GM21619 (cell line): ENCODE results near the gene SLC9A9.
A peak's percentile ranks its signal among the peaks of the same experiment; 100 is the strongest.
"Not testable (repeated sequence)": the region's sequence is repeated elsewhere in the genome, so short reads cannot be mapped to it uniquely, and the experiment has no call there.

Experiments used
- ATAC-seq: cut with Tn5 transposase; IDR thresholded peaks from one replicate; pipeline ENCODE4 v1.9.1; 2021; ENCODE audit not compliant: unreplicated experiment

SLC9A9 gene

DNA sequence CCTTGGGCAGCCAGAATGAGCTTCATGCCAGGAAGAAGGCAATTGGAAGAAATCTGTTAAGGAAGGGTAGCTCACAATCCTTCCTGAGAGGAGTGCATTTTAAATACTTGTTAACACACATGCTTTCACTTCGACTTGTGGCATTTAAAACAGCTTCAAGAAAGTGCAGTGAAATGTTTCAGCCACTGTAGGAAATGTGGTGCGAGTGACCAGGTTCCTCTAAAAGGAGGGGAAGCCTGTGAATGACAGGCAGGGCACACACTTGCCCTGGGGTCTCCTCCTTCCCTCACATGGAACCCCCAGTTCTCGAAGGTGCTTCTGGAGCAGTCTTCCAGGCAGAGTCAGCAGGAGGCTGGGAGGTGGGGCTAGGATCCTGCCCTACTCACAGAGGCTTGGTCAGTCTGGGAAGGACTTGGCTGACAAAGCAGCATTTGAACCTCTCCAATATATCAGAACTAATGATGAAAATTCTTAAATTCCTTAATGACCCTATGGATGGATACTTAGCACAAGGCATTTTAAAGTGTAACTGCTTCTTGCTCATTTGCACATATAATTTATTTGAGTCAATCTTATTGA lies 370.1 kb downstream of the SLC9A9 start:
- ATAC-seq, result no peak

DNA sequence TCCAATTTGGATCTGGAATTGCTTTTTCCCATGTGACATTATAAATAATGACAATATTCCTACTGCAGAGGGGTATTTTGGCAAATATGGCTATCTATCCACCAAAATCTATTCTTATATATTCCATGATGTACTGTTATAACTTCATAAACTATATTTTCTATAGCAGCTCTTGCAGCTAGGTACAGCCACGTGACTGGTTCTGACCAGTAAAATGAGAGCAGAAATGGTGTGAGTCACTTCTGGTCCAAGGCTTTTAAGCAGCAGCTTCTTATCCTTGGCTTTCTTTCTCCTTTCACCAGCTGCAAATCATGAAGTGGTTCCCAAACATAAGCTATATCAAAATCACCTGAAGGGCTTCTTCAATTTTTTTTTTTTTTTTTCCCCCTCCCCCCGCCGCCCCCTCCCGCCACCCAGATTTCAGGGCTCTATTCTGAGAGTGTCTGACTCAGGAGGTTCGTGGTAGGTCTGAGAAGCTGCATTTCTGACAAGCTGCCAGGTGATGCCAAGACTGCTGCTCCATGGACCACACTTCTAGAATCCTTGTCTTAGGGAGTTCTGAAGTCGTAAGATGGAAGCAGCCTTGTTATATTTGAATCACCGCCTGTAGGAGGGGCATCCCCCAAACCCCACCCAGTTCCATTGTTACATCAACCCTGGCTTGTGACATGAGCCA lies 371.2 kb downstream of the SLC9A9 start:
- no peak for ATAC-seq

DNA sequence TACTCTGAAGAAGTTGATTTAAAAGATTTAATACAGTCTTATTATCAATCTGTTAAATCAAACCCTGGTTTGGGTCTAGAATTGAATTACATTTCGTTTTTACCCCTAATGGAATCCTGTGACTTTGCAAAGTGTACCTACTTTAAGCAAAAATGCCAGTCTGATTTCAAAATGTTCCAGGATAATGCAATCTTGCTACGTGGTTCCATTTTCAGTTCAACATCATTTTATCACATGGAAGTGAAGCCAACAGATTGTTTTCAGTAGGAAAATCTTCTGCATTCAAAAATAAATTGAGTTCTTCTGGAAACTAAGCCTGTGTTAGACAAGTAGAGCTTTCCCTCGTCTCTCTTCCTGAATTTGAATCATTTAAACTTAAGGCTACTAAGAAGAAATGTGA lies 372.3 kb downstream of the SLC9A9 start:
- ATAC-seq, result no peak

DNA sequence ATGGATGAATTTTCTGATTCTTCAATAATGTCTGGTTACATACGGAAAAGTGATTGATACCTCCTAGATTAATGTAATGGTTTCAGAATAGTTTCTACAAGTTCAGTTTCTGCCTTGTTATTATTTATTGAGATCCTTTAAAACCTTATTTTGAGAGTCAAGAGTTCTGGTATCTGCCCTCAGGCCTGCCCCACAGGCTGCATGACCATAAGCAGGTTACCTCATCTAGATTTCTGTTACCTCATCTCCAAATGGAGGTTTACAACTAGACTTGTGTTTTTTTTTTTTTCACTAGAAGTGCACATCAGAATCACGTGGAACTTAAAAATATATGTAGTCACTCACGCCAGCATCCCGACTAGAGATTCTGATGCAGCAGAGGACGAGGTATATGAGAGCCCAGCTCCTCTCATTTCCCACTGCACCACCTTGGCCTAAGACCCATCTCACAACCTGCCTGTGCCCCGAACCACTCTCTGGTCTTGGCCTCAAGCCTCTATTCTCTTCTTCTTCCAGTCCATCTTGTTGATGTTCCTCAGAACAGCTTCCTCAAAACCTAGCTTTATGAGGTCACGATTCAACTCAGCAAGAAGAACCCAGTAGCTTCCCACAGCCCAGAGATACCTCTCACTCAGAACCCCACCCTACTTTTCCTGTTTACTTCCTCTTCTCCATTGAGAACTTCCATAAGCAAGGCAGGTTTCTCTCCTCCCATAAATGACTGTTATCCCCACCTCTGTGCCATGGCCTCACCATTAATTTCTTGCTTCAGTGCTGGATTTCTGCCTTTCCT lies 375.3 kb downstream of the SLC9A9 start:
- ATAC-seq, result no peak

DNA sequence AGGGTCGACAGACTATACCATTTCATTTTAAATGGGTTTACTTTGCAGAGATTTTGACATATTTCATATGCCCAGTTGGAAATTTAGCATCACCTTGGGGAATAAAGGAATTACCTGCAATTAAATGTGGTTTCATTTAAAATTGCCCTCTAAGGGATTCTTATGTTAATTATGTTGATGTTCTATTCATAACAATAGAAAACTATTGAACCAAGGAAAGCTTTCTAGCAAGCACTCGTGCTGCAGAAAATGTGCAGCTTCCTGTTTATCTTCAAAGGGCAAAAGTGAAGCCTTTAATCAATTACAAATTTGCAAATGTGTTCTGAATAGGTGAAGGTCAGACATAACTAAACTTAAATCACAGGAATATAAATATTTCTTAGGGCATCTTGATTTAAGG lies 376.6 kb downstream of the SLC9A9 start:
- ATAC-seq, result no peak

DNA sequence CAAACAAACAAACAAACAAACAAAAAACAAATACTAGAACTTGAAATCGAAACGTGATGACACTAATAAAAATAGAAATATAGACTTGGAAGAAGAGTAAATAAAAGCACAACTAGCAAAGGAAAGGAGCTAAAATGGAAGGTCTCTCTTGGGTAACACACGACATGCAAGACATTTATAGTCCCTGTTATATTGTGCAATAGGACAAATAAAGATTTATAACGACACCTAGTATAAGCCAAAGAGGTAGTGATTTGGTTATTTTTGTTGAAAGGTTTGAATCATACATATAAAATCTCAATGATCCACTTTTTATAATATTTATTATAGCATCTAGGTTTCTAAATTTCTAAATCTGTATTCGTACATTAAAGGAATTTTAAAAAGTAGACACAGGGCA lies 379.1 kb downstream of the SLC9A9 start:
- no peak for ATAC-seq

DNA sequence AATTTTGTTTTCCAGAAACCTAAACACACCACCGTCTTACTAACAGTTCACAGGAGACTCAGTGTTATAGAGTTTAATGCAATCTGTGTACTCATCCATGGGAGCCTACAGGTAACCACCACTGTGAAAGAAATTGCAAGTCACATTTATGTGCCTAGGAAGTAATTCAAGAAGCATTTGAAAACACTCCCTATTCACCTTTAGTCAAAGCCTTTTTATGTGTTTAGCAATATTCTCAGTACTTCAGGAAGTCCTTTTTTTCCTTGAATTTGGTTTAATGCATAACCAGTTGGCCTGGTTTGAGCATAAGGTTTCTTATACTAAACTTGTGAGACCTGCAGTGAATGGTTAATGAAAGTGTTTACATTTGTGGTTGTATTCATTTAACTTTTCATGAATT lies 382.6 kb downstream of the SLC9A9 start:
- ATAC-seq, result no peak

DNA sequence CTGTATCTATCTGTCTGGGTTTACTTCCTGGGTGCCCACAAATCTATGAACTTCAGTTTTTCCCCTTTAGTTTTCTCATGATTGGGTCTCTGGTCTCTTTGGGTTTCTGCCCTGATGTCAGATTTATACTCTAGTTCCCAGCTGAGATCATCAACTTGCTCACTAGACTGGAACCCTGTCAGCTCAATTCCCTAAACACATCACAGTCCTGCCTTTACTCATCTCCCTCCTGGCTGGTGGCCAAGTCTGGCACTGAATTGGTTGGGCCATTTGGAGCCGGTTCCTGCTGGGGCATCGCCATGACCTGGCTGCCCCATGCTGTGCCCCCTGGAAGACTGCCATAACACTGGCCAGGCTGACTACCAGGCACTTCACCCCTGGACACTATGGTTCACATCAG lies 383.4 kb downstream of the SLC9A9 start:
- peak; percentile 62 for ATAC-seq

DNA sequence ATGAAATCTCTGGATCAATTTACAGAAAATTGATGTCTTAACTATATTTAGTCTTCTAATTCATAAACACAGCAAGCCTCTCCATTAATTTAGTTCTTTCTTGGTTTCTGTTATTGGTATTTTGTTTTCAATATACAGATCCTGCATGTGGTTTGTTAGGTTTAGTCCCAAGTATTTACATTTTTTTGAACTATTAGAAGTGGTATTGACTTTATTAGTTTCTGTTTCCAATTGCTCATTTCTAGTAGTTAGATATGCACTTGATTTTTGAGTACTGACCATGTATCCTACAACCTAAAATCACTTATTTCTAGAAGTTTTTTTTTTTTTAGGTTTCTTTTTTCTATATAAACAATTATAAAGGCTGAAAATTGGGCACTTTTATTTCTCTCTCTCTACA lies 392.8 kb downstream of the SLC9A9 start:
- no peak for ATAC-seq

DNA sequence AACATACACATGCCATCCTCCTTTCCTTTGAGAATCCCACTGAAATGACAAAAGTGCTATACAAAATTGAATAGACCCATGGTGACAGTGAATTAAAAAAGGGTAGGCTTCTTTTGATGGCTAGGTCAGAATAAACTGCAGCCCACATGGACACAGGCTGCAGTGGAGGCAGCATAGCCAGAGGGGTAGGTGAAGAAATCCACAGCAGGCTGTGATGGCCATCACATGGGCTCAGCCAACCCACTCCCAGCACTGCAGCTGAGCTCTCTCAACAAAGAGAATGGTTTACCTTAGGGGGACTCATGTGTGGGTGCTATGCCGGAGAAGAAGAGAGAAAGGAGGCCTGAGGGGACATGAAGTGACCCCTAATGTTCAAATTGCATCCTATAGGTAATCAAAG lies 397.6 kb downstream of the SLC9A9 start:
- no peak for ATAC-seq

DNA sequence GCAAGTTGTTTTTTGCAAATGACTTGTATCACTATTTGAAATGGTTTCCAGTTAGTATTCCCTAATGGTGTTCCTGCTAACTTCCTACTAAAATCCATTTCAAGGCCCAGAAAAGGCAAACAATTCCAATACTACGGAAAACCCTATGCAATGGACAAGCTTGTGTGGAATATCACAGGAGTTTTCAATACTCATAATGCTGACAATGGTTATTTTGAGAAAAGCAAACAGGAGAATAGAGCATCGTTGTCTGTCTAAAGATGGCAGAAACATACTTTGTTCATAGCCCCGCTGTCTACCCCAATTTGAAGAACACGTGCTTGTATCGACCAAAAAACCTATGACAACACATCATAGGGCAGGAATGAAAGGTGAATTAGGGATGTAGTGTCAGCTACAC lies 400.8 kb downstream of the SLC9A9 start:
- no peak for ATAC-seq

DNA sequence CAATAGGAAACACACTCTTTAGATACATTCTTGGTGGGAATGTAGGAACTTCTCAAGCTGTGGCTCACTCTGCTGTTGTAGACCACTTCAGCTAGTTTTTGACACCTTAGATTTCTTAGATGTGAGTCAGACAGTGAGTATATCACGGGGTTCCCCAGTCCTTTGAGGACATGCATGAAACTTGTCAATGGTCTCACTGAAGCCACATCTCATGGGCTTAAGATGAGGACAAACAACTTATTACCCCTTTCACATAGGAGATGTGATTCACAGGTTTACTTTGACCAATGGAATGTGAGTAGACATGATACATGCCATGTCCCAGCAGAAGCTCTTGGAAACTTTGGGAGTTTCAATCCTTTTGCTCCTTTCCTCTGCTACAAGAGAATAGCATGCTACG lies 403.1 kb downstream of the SLC9A9 start:
- ATAC-seq, result peak; percentile 84

DNA sequence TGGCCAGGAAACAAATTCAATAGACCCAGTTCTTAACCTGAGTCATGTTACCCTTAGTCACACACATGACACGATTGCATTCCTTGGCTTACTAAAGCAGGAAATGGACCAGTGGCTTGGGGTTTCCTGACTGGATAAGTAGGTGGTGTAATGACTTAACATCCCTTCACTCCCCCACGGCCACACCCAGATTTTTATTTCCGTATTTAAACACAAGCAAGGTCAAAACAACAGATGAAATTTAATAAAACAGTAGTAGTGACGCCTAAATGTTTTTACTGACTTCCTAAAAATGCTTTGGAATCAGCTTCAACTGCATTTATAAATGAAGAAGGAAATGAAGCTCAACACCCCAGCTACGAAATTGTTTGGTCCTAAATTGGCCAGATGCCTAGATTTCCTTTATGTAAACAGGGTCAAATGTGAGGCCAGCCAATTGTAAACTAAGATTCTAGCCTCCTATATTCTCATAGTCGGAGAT lies 404.4 kb downstream of the SLC9A9 start:
- ATAC-seq, result no peak

DNA sequence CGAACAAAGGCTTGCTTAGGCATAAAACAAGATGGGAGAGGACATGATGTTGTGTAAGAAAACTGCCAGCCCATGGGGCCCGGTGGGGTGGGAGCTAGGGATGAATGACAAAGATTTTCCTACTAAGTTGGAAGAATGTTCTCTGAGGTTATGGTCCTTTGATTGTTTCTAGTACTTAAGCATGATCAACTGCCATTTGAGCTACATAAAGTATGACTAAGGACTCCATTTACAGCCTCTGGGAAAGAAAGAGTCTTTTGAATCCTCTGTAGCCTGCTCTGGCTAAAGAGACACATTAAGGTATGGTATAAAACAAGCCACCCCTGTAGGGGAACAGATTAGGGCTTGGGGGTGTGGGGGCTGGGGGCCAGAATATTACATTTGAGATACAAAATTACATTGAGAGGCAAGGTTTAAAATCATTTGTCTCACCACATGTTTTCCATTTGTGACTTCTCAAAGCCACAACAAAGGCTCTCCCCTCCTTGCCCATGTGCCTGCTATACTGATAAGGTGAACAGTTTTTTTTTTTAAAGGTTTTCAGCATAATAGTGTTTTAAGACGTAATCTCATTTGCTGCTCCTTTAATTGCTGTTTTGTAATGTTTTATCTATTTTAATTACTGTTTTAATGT lies 405.3 kb downstream of the SLC9A9 start:
- no peak for ATAC-seq

DNA sequence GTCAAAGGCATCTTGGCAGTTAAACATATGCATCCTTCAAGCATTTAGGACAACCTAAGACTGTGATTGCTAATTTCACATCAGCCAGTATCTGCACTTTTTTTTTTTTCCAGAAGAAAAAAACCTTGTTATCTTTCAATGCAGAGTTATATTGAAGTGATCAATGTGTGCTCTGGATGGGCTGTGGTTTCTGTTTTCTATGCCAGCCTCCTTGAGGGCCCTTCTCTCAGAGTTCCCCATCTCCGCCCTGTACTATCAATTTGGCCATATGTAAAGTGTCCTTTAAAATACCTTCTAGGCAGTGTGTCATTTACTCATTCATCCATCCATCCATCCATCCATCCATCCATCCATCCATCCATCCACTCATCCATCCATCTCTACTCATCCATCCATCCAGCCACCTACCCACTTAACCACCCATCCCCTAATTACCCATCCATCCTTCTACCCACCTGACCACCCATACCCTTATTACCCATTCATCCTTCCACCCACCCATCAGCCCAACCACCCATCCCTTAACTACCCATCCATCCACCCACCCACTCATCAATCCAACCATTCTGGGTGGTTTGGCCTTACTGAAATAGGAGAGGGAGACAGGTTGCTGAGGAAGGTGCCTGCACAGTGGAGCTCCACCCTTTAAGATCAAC lies 406.6 kb downstream of the SLC9A9 start:
- no peak for ATAC-seq

DNA sequence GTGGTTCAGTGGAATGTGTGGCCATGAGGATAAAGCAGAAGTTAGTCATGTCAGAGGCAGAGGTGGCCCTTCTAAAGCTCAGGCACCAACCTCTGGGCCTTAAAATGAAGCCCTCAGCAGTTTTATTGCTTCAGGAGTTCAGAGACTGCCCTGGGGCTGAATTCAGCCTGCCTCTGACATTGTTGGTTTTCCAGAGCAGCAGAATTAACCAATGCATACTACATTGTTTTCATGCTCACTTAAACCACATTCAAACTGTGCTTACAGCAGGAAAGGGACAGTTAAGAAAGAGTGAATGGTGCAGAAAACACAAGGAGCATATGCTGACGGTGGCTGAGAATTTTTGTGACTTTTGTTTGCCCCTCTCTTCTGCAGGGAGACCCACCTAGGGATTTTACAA lies 408.5 kb downstream of the SLC9A9 start:
- ATAC-seq, result no peak

DNA sequence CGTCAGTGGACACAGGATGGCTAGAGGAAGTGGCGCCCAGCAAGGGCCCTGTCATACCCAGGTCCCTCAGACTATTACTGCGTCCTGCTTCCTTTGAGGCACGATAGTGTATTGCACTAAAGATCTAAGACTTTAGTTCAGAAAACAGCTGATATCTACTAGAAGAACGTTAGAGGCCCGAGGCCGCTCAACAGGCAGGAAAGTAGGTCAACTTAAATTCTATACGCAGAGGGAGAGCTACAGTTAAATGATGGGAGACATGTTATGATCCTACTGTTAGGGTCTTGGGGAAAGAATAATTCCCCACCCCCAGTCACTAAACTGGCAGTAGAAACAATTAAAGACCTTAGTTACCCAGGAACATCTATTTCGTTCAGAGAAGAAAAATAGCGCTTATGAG lies 410.9 kb downstream of the SLC9A9 start:
- ATAC-seq, result no peak

DNA sequence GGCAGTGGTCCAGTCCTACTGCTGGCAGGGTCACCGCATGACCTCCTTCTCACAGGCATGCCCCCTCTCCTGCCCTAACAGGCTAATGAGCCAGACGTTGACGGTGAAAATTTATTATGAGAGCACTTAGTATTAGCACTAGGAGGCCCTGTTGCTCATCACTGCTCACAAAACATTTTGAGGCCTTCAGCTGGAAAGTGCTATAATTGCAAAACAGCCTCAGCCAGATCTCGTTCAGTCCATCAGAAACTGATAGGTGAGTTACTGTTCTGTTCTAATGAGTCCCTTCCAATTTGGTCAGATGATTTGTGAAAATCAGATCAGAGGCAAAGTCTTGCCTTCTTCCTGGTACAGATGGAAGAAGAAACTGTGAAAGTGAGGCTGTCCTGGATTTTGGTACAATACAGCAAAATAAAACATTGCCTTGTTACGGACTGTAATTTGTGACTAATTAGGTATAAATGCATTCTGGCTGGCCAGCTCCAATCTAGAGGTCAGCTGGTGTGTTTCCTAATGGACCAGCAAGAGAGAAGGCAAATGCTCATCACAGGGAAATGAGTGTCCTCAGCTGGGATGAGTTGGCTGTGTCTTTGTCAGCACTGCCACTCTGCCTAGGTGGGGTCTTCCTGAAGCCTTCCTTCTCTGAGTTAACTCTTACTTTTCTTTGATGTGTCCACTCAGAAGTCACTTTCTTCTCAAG lies 411.9 kb downstream of the SLC9A9 start:
- no peak for ATAC-seq

DNA sequence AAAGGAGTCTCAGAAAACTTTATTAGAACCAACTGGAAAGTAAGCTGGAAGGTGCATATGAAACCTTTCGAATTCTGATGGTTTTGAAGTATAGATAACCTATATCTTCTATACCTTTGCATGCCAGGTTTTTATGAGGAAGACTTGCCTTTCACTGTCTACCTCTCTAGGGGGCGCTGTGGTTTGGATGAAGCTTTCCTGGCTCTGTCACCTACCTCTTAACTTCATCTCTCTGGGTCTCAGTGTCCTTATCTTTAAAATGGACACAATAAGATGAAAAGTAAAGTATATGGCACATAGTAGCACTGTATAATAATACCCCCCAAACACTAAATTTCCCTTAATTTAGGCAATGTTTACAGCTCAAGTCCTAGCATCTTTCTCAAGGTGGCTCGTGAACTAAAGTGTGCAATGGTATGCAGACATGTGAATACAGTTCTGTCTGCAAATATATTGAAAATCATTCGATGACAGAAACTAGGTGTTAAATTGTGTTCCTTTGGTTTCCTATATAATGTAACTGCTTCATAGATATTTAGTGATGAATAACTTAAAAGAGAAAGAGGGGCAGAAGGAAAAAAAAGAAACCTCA lies 414.4 kb downstream of the SLC9A9 start:
- ATAC-seq, result no peak

DNA sequence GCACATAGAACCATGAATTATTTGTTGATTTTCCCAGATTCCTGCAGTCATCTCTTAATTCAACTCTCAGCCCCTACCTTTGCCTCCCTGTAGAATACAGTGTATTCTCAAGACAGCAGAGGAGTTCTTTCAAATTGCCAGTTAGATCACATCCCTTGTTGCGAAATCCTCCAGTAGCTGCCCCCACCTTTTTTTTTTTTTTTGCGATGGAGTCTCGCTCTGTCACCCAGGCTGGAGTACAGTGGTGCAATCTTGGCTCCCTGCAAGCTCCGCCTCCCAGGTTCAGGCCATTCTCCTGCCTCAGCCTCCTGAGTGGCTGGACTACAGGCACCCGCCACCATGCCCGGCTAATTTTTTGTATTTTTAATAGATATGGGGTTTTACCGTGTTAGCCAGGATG lies 417.0 kb downstream of the SLC9A9 start:
- not testable (repeated sequence) for ATAC-seq
